Measurements from ENCODE around the gene SPINK8.

DNA sequence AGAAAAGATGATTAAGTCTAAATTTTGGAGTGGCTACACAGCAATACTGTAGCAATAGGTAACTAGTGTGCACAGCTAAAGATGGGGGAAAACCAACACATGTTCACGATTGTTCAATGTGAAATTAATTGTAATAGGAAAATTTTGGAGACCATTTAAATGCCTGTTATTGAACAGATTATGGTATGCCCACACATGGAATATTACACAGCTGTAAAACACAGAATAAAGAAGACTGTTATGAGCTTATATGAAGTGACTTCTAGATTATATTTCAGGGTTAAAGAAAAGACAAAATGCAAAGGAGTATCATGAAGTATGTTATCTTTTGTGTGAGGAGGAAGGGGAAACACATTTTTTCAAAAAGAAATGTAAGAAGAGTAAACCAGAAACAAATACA is 43.8 kb downstream of the SPINK8 start:
- TF ChIP-seq YY1 (IDR thresholded peaks at IDR 0.05; ENCODE audit: insufficient read depth, insufficient read length): no peak
- no peak for TF ChIP-seq SUZ12 (IDR thresholded peaks at IDR 0.05; ENCODE audit: extremely low read depth, insufficient read depth, insufficient read length)

Measured in NT2/D1 (cell line).